SK-N-SH (cell line): ENCODE results near the gene IGSF5. TPM values are rescaled to one million over a fixed set of nuclear protein-coding genes. Genes with fewer than 3 reads are reported as not detected.

ENCODE experiments used
- CTCF ChIA-PET: fragments of 300-600, 350-600 bp; formaldehyde crosslinking; extraction: SDS; loops from one replicate; lab custom pipeline; 2021; lab: Yijun Ruan, JAX
- POLR2A ChIA-PET: fragments of 350-600 bp; sonication (Branson Sonifier 250); formaldehyde crosslinking; extraction: SDS; loops from one replicate; lab custom pipeline; 2020; ENCODE audit warnings: antibody characterized with exemption, inconsistent platforms; lab: Yijun Ruan, JAX
- DNase-seq: peaks from one replicate; pipeline ENCODE4 v3.0.0; 2012
- H2AFZ ChIP-seq: fragments of 200-600 bp; sonication (generic); 2 replicates; pipeline ENCODE4 v1.8.1; 2016; ENCODE audit warnings: antibody characterized with exemption, mild to moderate bottlenecking, low read depth
- H3F3A ChIP-seq: fragments of 200-600 bp; sonication (generic); replicated peaks from 2 replicates; pipeline ENCODE3; 2016; ENCODE audit warnings: antibody characterized with exemption, mild to moderate bottlenecking; ENCODE audit not compliant: insufficient read depth
- H3K27ac ChIP-seq, 2 experiments: fragments of 200-500 bp in 1 of 2; fragments of 200-600 bp in 1 of 2; sonication (Bioruptor generic) in 1 of 2; sonication (generic), shearing (Covaris generic) in 1 of 2; 2 replicates each; pipeline versions ENCODE4 v1.5.1 to v1.6.1; 2014 to 2016; ENCODE audit warnings: low read depth in 2 of 2, inconsistent platforms in 1 of 2, low read length in 1 of 2, mild to moderate bottlenecking in 1 of 2, mixed read lengths in 1 of 2
- H3K27me3 ChIP-seq: fragments of 200-600 bp; sonication (generic), shearing (Covaris generic); 2 replicates; pipeline ENCODE4 v1.6.1; 2016; ENCODE audit warnings: mixed run types; ENCODE audit not compliant: insufficient read depth
- H3K36me3 ChIP-seq, 2 experiments: fragments of 200-500 bp in 1 of 2; fragments of 200-600 bp in 1 of 2; sonication (Bioruptor generic) in 1 of 2; sonication (generic) in 1 of 2; replicated peaks in 1 of 2; 2 replicates each; pipeline versions ENCODE3 to v1.5.1; 2014 to 2016; ENCODE audit warnings: low read length in 1 of 2, mild to moderate bottlenecking in 1 of 2; ENCODE audit not compliant: insufficient read depth in 2 of 2, control insufficient read depth in 1 of 2
- H3K4me1 ChIP-seq, 2 experiments: fragments of 200-500 bp in 1 of 2; fragments of 200-600 bp in 1 of 2; sonication (Bioruptor generic) in 1 of 2; sonication (generic), shearing (Covaris generic) in 1 of 2; 2 replicates each; pipeline versions ENCODE4 v1.5.1 to v1.6.1; 2014 to 2016; ENCODE audit warnings: low read depth in 1 of 2, low read length in 1 of 2, mixed run types in 1 of 2; ENCODE audit not compliant: insufficient read depth in 2 of 2, control insufficient read depth in 1 of 2
- H3K4me2 ChIP-seq: fragments of 200-600 bp; sonication (generic), shearing (Covaris generic); 2 replicates; pipeline ENCODE4 v1.6.1; 2017; ENCODE audit warnings: mixed run types
- H3K4me3 ChIP-seq, 2 experiments: fragments of 200-500 bp in 1 of 2; fragments of 200-600 bp in 1 of 2; sonication (Bioruptor generic) in 1 of 2; sonication (generic), shearing (Covaris generic) in 1 of 2; 2 replicates each; pipeline versions ENCODE4 v1.5.1 to v1.8.1; 2014 to 2016; ENCODE audit warnings: low read depth in 2 of 2, inconsistent platforms in 1 of 2, low read length in 1 of 2, mild to moderate bottlenecking in 1 of 2, mixed read lengths in 1 of 2, moderate library complexity in 1 of 2
- H3K79me2 ChIP-seq: fragments of 200-600 bp; sonication (generic); 2 replicates; pipeline ENCODE4 v1.8.1; 2017; ENCODE audit warnings: mild to moderate bottlenecking; ENCODE audit not compliant: insufficient read depth
- H3K9ac ChIP-seq: fragments of 200-600 bp; sonication (generic); 2 replicates; pipeline ENCODE4 v1.6.1; 2017; ENCODE audit warnings: mixed run types
- H3K9me2 ChIP-seq: fragments of 200-600 bp; sonication (generic); 2 replicates; pipeline ENCODE4 v1.6.1; 2017; ENCODE audit warnings: mixed run types
- H3K9me3 ChIP-seq: fragments of 200-600 bp; sonication (generic); 2 replicates; pipeline ENCODE4 v1.6.1; 2017; ENCODE audit warnings: mixed run types, mild to moderate bottlenecking, moderate library complexity
- H4K20me1 ChIP-seq: fragments of 200-600 bp; sonication (generic); 2 replicates; pipeline ENCODE4 v1.6.1; 2017; ENCODE audit warnings: mild to moderate bottlenecking, mixed run types; ENCODE audit not compliant: insufficient read depth
- EZH2phosphoT487 ChIP-seq: fragments of 200-600 bp; sonication (generic); IDR thresholded peaks from 2 replicates; pipeline ENCODE4 v1.6.1; 2017; ENCODE audit warnings: low read depth, mixed run types, mild to moderate bottlenecking, antibody characterized with exemption, moderate library complexity, borderline replicate concordance
- FOSL2 ChIP-seq: IDR thresholded peaks from 2 replicates; pipeline ENCODE4 v1.4.0; 2012; ENCODE audit warnings: low read depth, mild to moderate bottlenecking, moderate library complexity, borderline replicate concordance
- GABPA ChIP-seq: IDR thresholded peaks from 2 replicates; pipeline ENCODE4 v1.4.0; 2012; ENCODE audit warnings: low read depth, mild to moderate bottlenecking
- GATA2 ChIP-seq: sonication (generic); formaldehyde crosslinking; IDR thresholded peaks from 2 replicates; pipeline ENCODE4 v1.5.0; 2020; ENCODE audit warnings: mild to moderate bottlenecking, missing genetic modification reagents
- NFIC ChIP-seq: IDR thresholded peaks from 2 replicates; pipeline ENCODE4 v1.4.0; 2012; ENCODE audit warnings: borderline replicate concordance
- RAD21 ChIP-seq: IDR thresholded peaks from 2 replicates; pipeline ENCODE4 v1.6.1; 2012; ENCODE audit warnings: mild to moderate bottlenecking, low read length
- RCOR1 ChIP-seq: fragments of 150-350 bp; IDR thresholded peaks from 2 replicates; pipeline ENCODE4 v1.6.1; 2017; ENCODE audit warnings: antibody characterized with exemption, low read length
- RFX5 ChIP-seq: IDR thresholded peaks from 2 replicates; pipeline ENCODE4 v1.6.1; 2012; ENCODE audit warnings: mild to moderate bottlenecking, improper control_type of control experiment, low read length
- RXRA ChIP-seq: IDR thresholded peaks from 2 replicates; pipeline ENCODE4 v1.4.0; 2012; ENCODE audit warnings: low read depth, mild to moderate bottlenecking, borderline replicate concordance
- SIN3A ChIP-seq: IDR thresholded peaks from 2 replicates; pipeline ENCODE4 v1.6.1; 2012; ENCODE audit warnings: low read depth, mild to moderate bottlenecking, low read length, moderate library complexity, borderline replicate concordance
- TAF1 ChIP-seq: IDR thresholded peaks from 2 replicates; pipeline ENCODE4 v1.6.1; 2012; ENCODE audit warnings: low read depth, mild to moderate bottlenecking, low read length, moderate library complexity, borderline replicate concordance
- TCF12 ChIP-seq: IDR thresholded peaks from 2 replicates; pipeline ENCODE4 v1.4.0; 2012
- TEAD4 ChIP-seq: IDR thresholded peaks from 2 replicates; pipeline ENCODE4 v1.4.0; 2012; ENCODE audit warnings: mild to moderate bottlenecking, borderline replicate concordance; ENCODE audit not compliant: insufficient read depth
- YY1 ChIP-seq: IDR thresholded peaks from 2 replicates; pipeline ENCODE4 v1.4.0; 2012; ENCODE audit warnings: low read depth, mild to moderate bottlenecking
- WGBS: methylation state at CpG from one replicate; pipeline ENCODE4 v1.1.6; 2017; ENCODE audit warnings: low lambda C conversion rate; 5-methylcytosine and 5-hydroxymethylcytosine counted together
- polyA plus RNA-seq, 3 experiments: library from polyadenylated mRNA; depleted of rRNA; stranded (reverse); fragments of >200 nt; gene quantifications; 2 replicates each; pipeline ENCODE4 v1.2.3, GENCODE V29; 2012
- TF ChIP-seq, protein P1 (sequence below): fragments of 150-350 bp; IDR thresholded peaks from 2 replicates; pipeline ENCODE4 v1.6.1; 2017; ENCODE audit warnings: antibody characterized with exemption, low read length, low read depth, borderline replicate concordance
- TF ChIP-seq, protein P2 (sequence below): IDR thresholded peaks from 2 replicates; pipeline ENCODE4 v1.4.0; 2012; ENCODE audit warnings: low read depth, borderline replicate concordance
- TF ChIP-seq, protein P3 (sequence below): IDR thresholded peaks from 2 replicates; pipeline ENCODE4 v1.4.0; 2012; ENCODE audit warnings: low read depth, borderline replicate concordance
- TF ChIP-seq, protein P4 (sequence below): fragments of 200-600 bp; sonication (generic); IDR thresholded peaks from 2 replicates; pipeline ENCODE4 v1.6.1; 2017; ENCODE audit warnings: antibody characterized with exemption, mild to moderate bottlenecking, moderate library complexity
- TF ChIP-seq, protein P5 (sequence below): IDR thresholded peaks from 2 replicates; pipeline ENCODE4; 2012
- TF ChIP-seq, protein P6 (sequence below): fragments of 150-350 bp; IDR thresholded peaks from 2 replicates; pipeline ENCODE4 v1.6.1; 2016; ENCODE audit warnings: mild to moderate bottlenecking, low read depth, low read length

Gene IGSF5
- polyA plus RNA-seq, 1 of the 3 experiments (the other 2 are of a cell fraction), result 0.08 TPM

DNA sequence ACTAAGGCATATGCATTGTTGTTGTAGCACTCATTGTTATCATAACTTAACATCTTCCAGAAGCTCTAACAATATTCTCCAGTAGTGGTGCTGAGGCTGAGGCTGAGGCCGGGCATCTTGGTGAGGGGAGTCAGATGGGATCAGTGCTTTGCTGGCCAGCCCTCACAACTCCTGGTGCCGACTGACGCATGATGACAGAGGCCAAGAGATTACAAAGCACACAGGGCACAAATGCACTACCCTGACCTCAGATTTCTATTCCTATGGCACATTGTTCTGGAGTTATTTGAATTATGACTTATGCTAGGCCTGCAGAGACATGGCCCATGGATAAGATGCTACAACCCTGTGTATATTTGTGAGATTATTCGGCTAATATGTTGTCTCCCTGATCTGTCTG lies 8.3 kb upstream of the IGSF5 start:
- no peaks in the 10 kb centered on the region for H3K27me3 ChIP-seq
- no peaks in the 10 kb centered on the region for H3K36me3 ChIP-seq
- DNase-seq, result no peak
- no peaks in the 10 kb centered on the region for H3K9me2 ChIP-seq
- H3K9me3 ChIP-seq, result no peaks in the 10 kb centered on the region
- WGBS, result 34% methylated on average over 4 of the region's 4 CpGs
- no peaks in the 10 kb centered on the region for H3K4me1 ChIP-seq
- TF ChIP-seq FOSL2, result no peak
- no peak for TF ChIP-seq TEAD4
- TF ChIP-seq, protein P1, sequence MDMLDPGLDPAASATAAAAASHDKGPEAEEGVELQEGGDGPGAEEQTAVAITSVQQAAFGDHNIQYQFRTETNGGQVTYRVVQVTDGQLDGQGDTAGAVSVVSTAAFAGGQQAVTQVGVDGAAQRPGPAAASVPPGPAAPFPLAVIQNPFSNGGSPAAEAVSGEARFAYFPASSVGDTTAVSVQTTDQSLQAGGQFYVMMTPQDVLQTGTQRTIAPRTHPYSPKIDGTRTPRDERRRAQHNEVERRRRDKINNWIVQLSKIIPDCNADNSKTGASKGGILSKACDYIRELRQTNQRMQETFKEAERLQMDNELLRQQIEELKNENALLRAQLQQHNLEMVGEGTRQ, result no peak
- no peak for TF ChIP-seq RXRA
- TF ChIP-seq, protein P2, sequence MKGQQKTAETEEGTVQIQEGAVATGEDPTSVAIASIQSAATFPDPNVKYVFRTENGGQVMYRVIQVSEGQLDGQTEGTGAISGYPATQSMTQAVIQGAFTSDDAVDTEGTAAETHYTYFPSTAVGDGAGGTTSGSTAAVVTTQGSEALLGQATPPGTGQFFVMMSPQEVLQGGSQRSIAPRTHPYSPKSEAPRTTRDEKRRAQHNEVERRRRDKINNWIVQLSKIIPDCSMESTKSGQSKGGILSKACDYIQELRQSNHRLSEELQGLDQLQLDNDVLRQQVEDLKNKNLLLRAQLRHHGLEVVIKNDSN, result no peak
- no peak for TF ChIP-seq GATA2 (CRISPR knock-in tag)
- TF ChIP-seq, protein P3, sequence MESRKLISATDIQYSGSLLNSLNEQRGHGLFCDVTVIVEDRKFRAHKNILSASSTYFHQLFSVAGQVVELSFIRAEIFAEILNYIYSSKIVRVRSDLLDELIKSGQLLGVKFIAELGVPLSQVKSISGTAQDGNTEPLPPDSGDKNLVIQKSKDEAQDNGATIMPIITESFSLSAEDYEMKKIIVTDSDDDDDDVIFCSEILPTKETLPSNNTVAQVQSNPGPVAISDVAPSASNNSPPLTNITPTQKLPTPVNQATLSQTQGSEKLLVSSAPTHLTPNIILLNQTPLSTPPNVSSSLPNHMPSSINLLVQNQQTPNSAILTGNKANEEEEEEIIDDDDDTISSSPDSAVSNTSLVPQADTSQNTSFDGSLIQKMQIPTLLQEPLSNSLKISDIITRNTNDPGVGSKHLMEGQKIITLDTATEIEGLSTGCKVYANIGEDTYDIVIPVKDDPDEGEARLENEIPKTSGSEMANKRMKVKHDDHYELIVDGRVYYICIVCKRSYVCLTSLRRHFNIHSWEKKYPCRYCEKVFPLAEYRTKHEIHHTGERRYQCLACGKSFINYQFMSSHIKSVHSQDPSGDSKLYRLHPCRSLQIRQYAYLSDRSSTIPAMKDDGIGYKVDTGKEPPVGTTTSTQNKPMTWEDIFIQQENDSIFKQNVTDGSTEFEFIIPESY, result no peak
- TF ChIP-seq, protein P4, sequence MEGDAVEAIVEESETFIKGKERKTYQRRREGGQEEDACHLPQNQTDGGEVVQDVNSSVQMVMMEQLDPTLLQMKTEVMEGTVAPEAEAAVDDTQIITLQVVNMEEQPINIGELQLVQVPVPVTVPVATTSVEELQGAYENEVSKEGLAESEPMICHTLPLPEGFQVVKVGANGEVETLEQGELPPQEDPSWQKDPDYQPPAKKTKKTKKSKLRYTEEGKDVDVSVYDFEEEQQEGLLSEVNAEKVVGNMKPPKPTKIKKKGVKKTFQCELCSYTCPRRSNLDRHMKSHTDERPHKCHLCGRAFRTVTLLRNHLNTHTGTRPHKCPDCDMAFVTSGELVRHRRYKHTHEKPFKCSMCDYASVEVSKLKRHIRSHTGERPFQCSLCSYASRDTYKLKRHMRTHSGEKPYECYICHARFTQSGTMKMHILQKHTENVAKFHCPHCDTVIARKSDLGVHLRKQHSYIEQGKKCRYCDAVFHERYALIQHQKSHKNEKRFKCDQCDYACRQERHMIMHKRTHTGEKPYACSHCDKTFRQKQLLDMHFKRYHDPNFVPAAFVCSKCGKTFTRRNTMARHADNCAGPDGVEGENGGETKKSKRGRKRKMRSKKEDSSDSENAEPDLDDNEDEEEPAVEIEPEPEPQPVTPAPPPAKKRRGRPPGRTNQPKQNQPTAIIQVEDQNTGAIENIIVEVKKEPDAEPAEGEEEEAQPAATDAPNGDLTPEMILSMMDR, result no peak
- no peak for TF ChIP-seq SIN3A
- TF ChIP-seq RAD21, result no peak
- TF ChIP-seq, protein P5, sequence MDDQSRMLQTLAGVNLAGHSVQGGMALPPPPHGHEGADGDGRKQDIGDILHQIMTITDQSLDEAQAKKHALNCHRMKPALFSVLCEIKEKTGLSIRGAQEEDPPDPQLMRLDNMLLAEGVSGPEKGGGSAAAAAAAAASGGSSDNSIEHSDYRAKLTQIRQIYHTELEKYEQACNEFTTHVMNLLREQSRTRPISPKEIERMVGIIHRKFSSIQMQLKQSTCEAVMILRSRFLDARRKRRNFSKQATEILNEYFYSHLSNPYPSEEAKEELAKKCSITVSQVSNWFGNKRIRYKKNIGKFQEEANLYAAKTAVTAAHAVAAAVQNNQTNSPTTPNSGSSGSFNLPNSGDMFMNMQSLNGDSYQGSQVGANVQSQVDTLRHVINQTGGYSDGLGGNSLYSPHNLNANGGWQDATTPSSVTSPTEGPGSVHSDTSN, result no peak
- no peak for TF ChIP-seq TCF12
- no peak for TF ChIP-seq EZH2phosphoT487
- no peak for TF ChIP-seq YY1
- TF ChIP-seq RCOR1, result no peak
- TF ChIP-seq, protein P6, sequence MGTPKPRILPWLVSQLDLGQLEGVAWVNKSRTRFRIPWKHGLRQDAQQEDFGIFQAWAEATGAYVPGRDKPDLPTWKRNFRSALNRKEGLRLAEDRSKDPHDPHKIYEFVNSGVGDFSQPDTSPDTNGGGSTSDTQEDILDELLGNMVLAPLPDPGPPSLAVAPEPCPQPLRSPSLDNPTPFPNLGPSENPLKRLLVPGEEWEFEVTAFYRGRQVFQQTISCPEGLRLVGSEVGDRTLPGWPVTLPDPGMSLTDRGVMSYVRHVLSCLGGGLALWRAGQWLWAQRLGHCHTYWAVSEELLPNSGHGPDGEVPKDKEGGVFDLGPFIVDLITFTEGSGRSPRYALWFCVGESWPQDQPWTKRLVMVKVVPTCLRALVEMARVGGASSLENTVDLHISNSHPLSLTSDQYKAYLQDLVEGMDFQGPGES, result no peak
- TF ChIP-seq TAF1, result no peak
- TF ChIP-seq NFIC, result no peak
- TF ChIP-seq RFX5, result no peak
- no peak for TF ChIP-seq GABPA
- H4K20me1 ChIP-seq, result no peaks in the 10 kb centered on the region
- POLR2A ChIA-PET, result no interaction called here
- H3K79me2 ChIP-seq, result no peaks in the 10 kb centered on the region
- no peak overlapping the region for H3K9ac ChIP-seq
- no peak overlapping the region for H2AFZ ChIP-seq
- H3F3A ChIP-seq, result no peaks in the 10 kb centered on the region
- CTCF ChIA-PET, result no interaction called here
- H3K4me3 ChIP-seq, result no peak overlapping the region
- H3K27ac ChIP-seq, result no peak overlapping the region
- no peak overlapping the region for H3K4me2 ChIP-seq
